Measurements from ENCODE around the gene FAM163A.

DNA sequence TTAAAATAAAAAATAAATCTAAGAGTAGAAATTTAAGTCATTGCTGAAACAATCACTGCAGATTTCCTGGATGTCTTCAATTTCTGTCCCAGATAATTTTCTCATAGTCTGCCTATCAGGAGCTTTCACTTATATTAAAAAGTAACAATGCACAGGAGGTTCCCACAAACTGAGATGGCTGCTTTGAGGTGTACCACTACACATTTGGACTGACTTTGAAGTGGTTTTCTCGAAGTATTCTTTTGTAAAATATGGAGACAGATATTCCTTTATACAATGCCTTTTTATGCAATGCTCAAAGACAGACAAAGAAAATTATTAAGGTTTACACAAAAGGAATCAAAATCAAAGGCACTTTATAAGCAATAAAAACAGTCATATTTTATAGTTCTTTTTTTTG, 110.0 kb downstream of the FAM163A start:
- TF ChIP-seq, protein P1, sequence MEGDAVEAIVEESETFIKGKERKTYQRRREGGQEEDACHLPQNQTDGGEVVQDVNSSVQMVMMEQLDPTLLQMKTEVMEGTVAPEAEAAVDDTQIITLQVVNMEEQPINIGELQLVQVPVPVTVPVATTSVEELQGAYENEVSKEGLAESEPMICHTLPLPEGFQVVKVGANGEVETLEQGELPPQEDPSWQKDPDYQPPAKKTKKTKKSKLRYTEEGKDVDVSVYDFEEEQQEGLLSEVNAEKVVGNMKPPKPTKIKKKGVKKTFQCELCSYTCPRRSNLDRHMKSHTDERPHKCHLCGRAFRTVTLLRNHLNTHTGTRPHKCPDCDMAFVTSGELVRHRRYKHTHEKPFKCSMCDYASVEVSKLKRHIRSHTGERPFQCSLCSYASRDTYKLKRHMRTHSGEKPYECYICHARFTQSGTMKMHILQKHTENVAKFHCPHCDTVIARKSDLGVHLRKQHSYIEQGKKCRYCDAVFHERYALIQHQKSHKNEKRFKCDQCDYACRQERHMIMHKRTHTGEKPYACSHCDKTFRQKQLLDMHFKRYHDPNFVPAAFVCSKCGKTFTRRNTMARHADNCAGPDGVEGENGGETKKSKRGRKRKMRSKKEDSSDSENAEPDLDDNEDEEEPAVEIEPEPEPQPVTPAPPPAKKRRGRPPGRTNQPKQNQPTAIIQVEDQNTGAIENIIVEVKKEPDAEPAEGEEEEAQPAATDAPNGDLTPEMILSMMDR (IDR thresholded peaks at IDR 0.05): no peak
- no peak for TF ChIP-seq POLR2A (IDR thresholded peaks at IDR 0.05)

Measured in adrenal gland (tissue), 5 donors.